Activated naive CD4-positive, alpha-beta T cell treated with Interleukin-2 at 50 U/mL for 16 hours (primary cell): ENCODE measurements around the gene EPHB1.
"Not testable (repeated sequence)": the region's sequence is repeated elsewhere in the genome, so short reads cannot be mapped to it uniquely, and the experiment has no call there.

Source experiments
- DNase-seq: peaks from one replicate; pipeline ENCODE4 v3.0.0-alpha.2; 2020

Gene EPHB1

GRCh38 chr3:135056733-135057310, 261.8 kb downstream of the EPHB1 start:
- DNase-seq: no peak

- no peak for DNase-seq
These were observed 262.9 kb downstream of the EPHB1 start for GRCh38 chr3:135057996-135058395.

DNA sequence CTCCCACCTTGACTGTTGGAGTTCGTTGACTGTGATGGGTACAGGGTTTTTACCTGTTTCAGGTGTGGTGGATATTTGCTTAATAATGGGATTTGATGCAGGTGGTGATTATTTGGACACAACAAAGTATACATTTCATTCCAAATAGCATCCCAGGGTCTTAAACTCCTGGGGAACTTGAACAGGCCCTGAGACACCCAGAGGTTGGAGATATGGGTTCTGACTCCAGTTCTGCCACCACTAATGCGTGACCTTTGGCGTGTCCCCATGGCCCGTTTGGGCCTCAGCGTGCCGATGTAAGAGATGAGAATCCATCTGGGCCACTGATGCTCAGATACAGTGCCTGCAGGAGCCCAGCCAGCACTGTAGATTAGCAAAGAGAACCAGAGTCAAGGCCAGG, 264.5 kb downstream of the EPHB1 start:
- DNase-seq: no peak

DNA sequence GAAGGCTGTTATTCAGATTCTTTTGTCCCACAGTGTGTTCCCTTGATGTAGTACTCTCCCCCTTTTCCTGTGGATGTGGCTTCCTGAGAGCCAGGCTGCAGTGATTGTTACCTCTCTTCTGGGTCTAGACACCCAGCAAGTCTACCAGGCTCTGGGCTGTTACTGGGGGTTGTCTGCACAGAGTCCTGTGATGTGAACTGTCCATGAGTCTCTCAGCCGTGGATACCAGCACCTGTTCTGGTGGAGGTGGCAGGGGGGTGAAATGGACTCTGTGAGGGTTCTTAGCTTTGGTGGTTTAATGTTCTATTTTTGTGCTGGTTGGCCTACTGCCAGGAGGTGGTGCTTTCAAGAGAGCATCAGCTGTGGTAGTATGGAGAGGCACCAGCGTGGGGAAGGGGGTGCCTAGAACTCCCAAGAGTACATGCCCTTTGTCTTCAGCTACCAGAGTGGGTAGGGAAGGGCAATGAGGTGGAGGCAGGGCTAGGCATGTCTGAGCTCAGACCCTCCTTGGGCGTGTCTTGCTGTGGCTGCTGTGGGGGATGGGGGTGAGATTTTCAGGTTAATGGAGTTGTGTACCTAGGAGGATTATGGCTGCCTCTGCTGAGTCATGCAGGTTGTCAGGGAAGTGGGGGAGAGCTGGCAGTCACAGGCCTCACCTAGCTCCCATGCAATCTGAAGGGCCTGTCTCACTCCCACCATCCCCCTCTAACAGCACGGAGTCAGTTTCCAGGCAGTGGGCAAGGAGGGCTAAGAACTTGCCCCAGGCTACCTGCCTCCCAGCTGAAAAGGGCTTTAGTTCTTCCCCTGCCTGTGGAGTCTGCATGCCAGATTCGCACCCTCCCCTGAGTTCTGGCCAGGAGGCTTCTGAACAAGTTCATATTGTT, 272.0 kb downstream of the EPHB1 start:
- not testable (repeated sequence) for DNase-seq

DNA sequence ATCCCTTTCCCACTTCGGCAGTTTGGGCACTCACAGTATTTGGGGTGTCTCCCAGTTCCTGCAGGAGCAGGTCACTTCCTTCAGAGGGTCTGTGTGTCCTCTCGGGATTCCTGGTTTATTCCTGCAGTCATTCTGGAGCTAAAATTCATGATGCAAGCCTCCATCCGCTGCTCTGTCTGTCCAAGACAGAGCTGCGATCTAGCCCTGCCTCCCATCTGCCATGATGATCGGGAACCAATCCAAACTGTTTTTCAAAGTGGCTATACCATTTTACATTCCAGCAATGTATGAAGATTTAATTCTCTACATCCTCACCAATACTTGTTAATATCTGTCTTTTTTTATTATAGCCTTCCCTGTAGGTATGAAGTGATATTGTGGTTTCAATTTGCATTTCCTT, 273.0 kb downstream of the EPHB1 start:
- no peak for DNase-seq

- no peak for DNase-seq
These were observed 274.3 kb downstream of the EPHB1 start for GRCh38 chr3:135069406-135069805.

DNA sequence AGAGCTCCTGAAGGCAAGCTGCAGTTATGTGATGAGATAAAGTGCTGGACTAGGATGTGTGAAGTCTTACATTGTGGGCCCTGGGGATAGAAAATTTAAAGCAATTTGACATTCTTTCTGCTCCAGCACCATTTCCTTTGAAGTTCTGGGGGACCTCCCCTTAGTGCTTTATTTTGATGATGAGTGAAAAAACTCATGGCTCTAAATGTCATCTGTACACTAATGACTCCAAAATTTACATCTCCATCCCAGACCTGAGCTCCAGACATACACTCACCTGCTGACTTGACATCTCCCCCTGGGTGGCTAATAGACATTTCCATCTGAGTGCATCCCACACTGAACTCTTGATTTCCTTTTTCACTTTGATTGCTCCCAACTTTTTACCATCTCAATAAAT, 276.4 kb downstream of the EPHB1 start:
- no peak for DNase-seq

GRCh38 chr3:135072431-135072830, 277.4 kb downstream of the EPHB1 start:
- DNase-seq: no peak

DNA sequence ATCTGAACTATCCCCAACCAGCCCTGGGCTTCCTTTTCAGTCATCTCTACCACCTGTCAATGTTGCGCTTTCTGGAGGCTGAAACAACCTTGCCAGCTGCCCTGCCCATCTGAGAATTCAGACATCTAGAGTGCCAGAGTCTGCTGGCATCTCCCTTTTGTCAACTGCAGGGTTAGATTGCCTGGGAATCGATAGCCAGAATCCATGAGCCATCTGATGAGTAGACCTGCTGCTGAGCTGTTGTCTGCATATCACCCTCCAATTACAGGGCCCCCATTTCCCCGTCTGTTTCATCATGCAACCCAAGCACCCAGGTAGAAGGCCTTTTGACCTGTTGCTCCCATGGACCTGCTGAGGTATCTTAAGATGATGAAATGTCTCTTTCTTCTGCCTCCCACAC, 280.1 kb downstream of the EPHB1 start:
- DNase-seq: no peak

DNA sequence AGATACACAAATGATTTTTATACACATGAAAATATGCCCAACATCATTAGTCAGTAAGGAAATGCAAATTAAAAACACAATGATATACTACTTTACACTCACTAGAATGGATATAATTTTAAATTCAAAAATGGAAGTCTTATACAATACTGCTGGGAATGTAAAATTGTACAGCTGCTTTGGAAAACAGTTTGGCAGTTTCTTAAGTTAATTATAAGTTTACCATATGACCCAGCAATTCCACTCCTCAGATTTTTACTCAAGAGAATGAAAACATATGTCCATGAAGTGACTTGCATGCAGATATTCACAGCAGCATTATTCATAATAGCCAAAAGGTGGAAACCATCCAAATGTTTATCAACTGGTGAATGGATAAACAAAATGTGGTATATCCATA, 281.3 kb downstream of the EPHB1 start:
- DNase-seq: no peak

- no peak for DNase-seq
These were observed 282.1 kb downstream of the EPHB1 start for GRCh38 chr3:135077186-135077585.

- DNase-seq: no peak
These were observed 283.2 kb downstream of the EPHB1 start for GRCh38 chr3:135078283-135078682.

DNA sequence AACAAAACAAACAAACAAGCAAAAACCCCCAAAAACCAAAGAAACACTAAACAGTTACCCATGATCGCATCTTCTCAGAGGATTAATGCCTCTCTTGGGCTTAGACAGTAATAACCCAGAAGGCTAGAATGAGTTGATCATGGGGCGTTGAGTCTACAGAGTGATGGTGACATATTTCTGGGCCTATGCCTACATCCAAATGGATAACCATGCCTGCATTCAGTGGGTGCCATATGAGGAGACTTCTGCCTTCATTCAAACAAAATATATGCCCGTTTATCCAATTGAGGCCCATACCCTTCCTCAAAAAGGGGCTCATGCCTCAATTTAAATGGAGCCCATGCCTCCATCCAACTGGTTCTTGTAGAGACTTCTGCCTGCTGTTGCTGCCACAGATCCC, 284.0 kb downstream of the EPHB1 start:
- no peak for DNase-seq

DNA sequence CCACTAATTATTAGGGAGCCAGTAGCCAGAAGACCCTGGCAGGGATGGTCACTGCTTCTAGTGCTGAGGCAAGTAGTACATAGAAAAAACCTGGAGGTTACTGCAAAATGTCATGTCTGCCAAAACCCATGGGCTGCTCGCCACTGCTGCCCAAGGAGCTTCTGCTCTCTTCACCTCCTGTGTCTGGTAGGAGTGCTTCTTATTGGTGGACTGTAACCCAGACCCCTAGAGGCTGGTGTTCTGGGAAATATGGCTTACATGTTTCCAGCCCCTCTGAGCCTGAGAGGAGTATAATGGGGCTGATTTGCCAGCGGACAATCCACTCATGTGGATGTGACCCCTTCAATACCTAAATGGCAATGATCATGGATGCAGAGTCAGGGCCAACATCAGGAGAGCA, 286.4 kb downstream of the EPHB1 start:
- no peak for DNase-seq

GRCh38 chr3:135081856-135082434, 286.9 kb downstream of the EPHB1 start:
- no peak for DNase-seq

DNA sequence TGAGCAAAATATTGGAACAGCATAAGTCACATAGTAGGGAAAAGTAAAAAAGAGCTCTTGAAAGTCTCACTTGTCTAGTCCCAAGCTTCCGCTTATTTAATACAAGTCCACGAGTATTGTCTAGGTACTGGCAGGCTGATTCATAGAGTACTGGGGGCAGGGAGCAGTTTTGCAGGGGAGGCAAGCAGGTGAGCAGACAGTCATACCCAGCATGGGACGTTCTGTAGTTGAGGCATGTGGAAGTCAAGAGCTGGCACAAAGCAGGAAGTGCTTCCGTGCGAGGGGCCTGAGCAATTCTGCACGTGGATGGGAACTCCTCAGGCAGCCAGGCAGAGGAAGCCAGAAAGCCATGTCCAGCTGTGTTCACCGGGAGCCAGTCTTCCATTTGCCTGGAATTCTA, 287.6 kb downstream of the EPHB1 start:
- DNase-seq: no peak

DNA sequence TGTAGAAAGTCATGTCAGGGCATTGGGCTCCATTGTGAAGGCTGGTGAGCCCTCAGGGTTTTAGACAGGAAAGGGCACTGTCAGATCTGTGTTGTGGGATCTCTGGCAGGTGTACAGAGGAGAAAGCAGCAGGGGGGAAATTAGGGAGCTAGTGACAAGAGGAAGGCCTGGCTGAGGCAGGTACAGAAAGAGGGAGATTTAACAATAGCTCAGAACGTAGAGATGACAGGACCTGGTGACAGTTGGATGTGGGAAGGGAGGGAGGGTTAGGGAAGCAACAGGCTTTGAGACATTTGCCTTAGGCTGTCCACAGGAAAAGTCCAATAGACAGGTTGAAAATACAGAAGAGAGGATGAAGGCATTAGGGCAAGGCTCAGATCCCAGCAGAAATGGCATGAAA, 288.1 kb downstream of the EPHB1 start:
- no peak for DNase-seq

- DNase-seq: no peak
These were observed 288.7 kb downstream of the EPHB1 start for GRCh38 chr3:135083756-135084155.

DNA sequence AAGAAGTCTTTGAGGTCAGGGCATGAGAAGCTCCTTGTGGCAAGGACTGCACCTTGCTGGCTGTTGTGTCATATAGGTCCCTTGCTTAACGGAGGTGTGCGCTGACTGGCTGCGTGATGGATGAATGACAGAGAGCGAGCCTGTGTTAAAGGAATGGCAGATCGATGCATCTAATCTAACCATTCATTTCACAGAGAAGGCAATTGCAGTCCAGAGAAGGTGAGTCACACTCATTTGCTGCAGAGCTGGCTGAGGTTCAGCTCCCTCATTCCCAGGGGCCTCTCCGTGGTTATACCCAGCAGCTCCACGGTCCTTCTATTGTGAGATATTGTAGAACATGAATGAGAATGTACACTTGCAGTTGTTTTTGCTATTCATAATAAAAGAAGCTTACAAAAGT, 289.3 kb downstream of the EPHB1 start:
- DNase-seq: no peak

DNA sequence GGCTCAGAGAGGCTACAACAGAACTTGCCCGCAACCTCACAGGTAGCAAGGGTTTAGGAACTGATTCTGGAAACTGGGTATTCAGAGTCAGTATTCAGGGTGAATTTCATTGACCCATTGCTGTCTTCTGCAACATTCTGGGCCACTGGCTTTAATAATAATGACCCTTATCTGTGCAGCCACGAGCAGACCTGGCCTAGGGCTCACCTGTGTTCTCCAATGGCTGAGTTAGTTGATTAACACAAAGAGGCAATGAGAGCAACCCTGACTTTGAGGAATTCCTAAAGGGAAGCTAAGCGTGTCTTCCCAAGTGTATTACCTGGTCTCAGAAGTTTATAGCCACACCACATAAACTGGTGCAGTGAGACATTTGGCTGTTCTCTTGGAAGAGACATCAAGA, 289.9 kb downstream of the EPHB1 start:
- DNase-seq: no peak

DNA sequence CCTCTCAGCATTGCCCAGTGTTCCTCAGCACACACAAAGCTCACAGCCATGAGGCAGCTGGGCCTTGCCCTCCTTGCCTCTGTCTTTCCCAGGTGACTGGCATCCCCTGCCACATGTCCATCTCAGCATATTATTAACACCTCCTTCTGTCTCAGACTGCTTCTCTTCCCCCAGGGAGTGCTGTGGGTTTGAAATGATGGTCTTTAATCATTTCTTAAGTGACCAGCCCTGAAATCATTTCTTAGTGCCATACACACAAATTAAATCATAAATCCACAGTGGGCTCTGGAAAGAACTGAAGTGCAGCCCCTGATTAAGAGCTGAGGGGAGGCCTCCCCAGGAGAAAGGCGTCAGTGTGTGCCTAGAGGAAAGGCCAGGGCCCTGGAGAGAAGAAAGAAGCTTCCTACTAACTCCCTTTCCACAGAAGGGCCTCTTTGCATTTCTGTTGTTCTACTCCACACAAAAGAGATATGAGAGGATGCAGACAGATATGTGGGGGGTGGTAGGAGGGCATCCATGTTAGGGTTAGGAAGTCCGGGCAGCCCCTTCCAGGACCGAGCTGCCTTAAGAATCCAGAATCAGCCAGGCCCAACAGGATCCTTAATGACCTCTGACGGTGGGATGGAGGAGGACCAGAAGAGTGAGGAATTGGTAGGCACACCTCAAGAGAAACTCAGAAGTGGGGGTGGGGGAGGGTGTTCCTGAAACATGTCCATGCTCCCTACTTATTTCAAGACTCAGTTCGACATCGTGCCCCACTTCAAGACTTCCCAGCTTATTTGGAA, 290.8 kb downstream of the EPHB1 start:
- DNase-seq: no peak

GRCh38 chr3:135087782-135088181, 292.7 kb downstream of the EPHB1 start:
- DNase-seq: no peak

DNA sequence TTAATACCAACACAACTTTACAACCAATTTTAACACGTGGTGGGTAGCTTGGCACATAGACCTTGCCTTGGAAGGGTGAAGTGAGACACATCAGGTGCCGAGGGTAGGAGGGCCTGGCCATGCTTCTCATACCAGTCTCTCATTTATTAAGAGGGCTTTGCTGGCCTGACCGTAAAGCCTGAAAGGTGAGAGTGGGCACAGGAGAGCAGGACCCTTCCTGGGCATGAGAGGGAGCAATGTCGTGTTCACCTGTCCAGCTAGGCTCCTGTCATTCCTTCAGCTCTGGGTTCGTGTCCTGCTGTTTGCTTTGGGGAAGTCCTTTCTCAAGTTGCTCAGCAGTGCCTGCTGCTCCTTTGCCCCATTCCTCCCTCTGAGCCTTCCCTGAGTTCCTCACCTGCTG, 294.4 kb downstream of the EPHB1 start:
- DNase-seq: no peak
